IPS-18c (cell line): ENCODE data around the gene COL18A1.

ENCODE experiments used
- H3K4me3 ChIP-seq: 2 replicates; pipeline ENCODE4 v1.7.0; 2013; ENCODE audit warnings: low read depth, mild to moderate bottlenecking, low read length, moderate library complexity; ENCODE audit not compliant: insufficient read depth
- H3K9me3 ChIP-seq: one replicate; pipeline ENCODE4 v1.6.1; 2013; ENCODE audit warnings: mild to moderate bottlenecking, low read length, moderate library complexity; ENCODE audit not compliant: control insufficient read depth, insufficient read depth

The COL18A1 gene

DNA sequence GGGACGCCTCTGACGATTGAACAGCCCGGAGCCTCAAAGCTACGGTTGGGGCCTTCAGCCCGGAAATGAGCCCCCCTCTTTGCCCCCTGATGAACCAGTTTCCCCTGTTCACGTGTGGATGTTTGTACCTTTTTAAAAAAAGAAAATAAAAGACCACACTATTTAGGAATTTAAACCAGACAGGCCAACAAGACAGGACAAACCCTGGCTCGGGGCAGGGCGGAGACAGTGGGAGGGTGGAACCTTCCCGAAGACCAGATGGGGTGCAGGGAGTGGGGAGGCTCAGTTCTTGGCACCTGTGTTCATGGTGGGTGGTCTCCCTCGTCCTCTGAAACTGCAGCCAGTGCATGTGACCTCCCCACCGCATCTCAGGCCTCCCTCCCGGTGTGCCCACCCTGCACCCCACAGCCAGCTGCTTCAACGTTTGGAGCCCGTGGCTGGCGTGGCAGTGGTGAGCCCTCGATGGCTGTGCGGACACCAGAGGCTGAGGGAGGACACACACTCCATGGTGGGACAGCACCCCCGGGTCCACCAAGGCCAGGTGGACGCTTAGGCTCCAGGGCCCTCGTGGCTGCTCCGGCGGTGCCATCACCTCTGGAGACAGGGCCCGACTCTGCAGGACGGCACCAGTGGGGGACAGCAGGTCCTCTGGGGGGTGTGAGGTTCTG lies 45.6 kb downstream of the COL18A1 start:
- Histone ChIP-seq H3K4me3 (no peak overlapping the region), H3K9me3 (no peaks in the 10 kb centered on the region)

- Histone ChIP-seq H3K9me3 (no peaks in the 10 kb centered on the region), H3K4me3 (no peak overlapping the region)
These were observed 46.3 kb downstream of the COL18A1 start for GRCh38 chr21:45451091-45451740.

GRCh38 chr21:45451771-45452182 lies 46.8 kb downstream of the COL18A1 start:
- H3K4me3 ChIP-seq, result no peak overlapping the region
- H3K9me3 ChIP-seq, result no peaks in the 10 kb centered on the region

DNA sequence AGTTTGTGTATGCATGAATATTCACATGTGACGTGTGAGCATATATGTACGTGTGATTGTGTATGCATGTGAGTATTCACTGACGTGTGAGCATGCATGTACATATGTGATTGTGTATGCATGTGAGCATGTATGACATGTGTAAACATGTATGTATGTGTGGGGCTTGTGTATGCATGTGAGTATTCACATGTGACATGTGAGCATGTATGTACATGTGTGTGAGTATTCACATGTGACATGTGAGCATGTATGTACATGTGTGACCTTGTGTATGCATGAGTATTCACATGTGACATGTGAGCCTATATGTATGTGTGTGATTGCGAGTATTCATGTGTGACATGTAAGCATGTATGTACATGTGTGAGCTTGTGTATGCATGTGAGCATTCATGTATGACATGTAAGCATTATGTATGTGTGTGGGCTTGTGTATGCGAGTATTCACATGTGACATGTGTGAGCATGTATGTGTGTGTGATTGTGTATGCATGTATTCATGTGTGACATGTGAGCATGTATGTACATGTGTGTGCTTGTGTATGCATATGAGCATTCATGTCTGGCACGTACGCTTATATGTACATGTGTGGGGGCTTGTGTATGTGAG lies 47.8 kb downstream of the COL18A1 start:
- H3K9me3 ChIP-seq, result no peaks in the 10 kb centered on the region
- no peak overlapping the region for H3K4me3 ChIP-seq

DNA sequence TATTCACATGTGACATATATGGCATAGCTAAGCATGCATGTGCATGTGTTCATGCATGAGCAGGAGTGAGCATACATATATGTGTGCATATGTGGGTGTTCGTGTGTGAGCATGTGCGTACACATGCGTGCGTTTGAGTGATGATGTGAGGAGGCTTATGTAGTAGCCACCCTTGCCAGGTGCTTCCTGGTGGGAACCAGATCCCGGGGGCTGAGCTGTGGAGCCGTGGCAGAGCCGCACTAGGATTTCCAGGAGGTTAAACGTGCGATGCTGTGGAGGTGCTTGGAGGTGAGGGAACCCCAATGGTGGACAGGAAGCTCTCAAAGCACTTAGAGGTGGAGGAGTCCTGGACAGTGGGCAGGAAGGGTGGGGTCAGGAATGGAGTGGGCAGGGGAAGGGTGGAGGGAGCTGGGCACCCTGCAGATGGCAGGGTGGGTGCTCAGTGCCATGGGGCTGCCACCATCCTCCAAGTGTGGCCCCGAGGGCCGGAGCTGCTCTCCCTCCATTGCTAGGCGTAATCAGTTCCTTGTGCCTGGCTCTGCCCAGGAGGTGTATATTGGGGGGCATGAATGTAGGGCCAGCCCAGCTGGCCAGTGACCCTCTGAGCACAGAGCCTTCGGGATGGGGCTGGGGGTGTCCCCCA lies 48.5 kb downstream of the COL18A1 start:
- Histone ChIP-seq H3K9me3 (no peaks in the 10 kb centered on the region), H3K4me3 (no peak overlapping the region)

- no peaks in the 10 kb centered on the region for H3K9me3 ChIP-seq
- no peak overlapping the region for H3K4me3 ChIP-seq
These were observed 49.3 kb downstream of the COL18A1 start for GRCh38 chr21:45454060-45454925.

GRCh38 chr21:45454926-45455673 lies 50.1 kb downstream of the COL18A1 start:
- H3K9me3 ChIP-seq, result no peaks in the 10 kb centered on the region
- H3K4me3 ChIP-seq, result no peak overlapping the region

DNA sequence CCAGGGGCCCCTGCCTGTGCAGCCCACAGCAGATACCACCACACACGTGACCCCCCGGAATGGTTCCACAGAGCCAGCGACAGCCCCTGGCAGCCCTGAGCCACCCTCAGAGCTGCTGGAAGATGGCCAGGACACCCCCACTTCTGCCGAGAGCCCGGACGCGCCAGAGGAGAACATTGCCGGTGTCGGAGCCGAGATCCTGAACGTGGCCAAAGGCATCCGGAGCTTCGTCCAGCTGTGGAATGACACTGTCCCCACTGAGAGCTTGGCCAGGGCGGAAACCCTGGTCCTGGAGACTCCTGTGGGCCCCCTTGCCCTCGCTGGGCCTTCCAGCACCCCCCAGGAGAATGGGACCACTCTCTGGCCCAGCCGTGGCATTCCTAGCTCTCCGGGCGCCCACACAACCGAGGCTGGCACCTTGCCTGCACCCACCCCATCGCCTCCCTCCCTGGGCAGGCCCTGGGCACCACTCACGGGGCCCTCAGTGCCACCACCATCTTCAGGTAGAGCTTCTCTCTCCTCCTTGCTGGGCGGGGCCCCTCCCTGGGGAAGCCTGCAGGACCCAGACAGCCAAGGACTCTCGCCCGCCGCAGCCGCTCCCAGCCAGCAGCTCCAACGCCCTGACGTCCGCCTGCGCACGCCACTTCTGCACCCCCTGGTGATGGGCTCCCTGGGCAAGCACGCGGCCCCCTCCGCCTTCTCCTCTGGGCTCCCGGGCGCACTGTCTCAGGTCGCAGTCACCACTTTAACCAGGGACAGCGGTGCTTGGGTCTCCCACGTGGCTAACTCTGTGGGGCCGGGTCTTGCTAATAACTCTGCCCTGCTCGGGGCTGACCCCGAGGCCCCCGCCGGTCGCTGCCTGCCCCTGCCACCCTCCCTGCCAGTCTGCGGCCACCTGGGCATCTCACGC lies 51.0 kb downstream of the COL18A1 start:
- H3K9me3 ChIP-seq, result no peaks in the 10 kb centered on the region
- no peak overlapping the region for H3K4me3 ChIP-seq

- H3K9me3 ChIP-seq, result no peaks in the 10 kb centered on the region
- H3K4me3 ChIP-seq, result no peak overlapping the region
These were observed 51.7 kb downstream of the COL18A1 start for GRCh38 chr21:45456584-45457160.

- Histone ChIP-seq H3K9me3 (no peaks in the 10 kb centered on the region), H3K4me3 (no peak overlapping the region)
These were observed 52.3 kb downstream of the COL18A1 start for GRCh38 chr21:45457161-45457831.

GRCh38 chr21:45457832-45458172 lies 52.8 kb downstream of the COL18A1 start:
- no peak overlapping the region for H3K4me3 ChIP-seq
- no peaks in the 10 kb centered on the region for H3K9me3 ChIP-seq

- H3K4me3 ChIP-seq, result no peak overlapping the region
- H3K9me3 ChIP-seq, result no peaks in the 10 kb centered on the region
These were observed 53.6 kb downstream of the COL18A1 start for GRCh38 chr21:45458281-45459170.

DNA sequence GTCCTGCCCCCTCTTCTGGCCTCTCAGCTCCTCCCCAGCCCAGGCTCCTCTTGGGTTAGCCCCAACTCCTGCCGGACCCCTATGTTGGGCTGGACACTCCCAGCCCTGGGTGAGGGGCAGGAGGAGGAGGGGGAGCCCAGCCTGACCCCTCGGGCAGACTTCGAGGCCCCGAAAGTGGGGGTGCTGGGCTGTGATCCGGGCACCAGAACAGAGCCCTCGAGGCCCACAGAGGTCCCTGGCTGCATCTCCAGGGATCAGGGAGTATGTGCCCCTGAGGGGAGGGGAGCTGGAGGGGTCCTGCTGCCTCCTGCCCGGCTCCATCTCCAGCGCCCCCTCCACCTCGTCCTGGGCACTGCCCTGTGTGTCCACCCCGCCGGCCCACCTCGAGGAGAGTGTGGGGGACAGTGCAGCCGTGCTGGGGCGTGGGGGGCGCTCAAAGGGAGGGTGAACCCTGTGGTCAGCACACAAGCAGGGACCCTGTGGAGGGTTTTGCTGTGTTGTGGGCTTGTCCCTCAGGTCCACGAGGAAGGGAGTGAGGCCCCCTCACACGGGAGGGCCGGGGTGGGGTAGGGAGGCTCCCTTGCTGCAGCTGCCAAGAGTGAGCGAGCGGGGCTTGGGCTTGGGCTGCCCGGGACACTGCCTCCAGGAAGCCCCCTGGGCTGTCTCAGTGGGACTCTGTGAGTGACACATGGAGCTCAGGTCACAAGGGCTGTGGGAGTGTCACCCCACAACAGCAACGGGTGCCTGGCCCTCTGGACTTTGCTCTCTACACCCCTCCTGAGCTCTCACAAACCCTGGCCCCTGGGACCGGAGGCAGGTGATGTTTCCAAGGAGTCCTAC lies 54.4 kb downstream of the COL18A1 start:
- Histone ChIP-seq H3K4me3 (no peak overlapping the region), H3K9me3 (no peaks in the 10 kb centered on the region)
